ENCODE measurements around the gene TCTN1. TPM values are rescaled to one million over a fixed set of nuclear protein-coding genes. Genes with fewer than 3 reads are reported as not detected.

The TCTN1 gene
- total RNA-seq, 6 experiments from 2014 or later, result 9.6 to 17.0 (median 10.8) TPM

GRCh38 chr12:110686294-110686903 is 72.5 kb downstream of the TCTN1 start:
- Histone ChIP-seq H3K4me3 (no peak overlapping the region), H3K27me3 (no peaks in the 10 kb centered on the region), H3K36me3 (no peaks in the 10 kb centered on the region), H3K27ac (no peak overlapping the region), H3K9me3 (no peaks in the 10 kb centered on the region), H3K4me1 (peaks cover 0 to 8% (median 0%) of the 10 kb centered on the region in 4 donors)
- DNase-seq (no peak), ATAC-seq (no peak)
- TF ChIP-seq POLR2A (IDR thresholded peaks at IDR 0.05) (no peak), CTCF (IDR thresholded peaks at IDR 0.05) (no peak)
- WGBS (ENCODE audit: insufficient coverage, low coverage, low lambda C conversion rate, missing lambda C conversion rate), result 83% methylated on average over 3 of the region's 3 CpGs
- intact Hi-C loops (cut with DNase I), result no loop called here

GRCh38 chr12:110687396-110688169 is 73.7 kb downstream of the TCTN1 start:
- TF ChIP-seq POLR2A (IDR thresholded peaks at IDR 0.05) (no peak), CTCF (IDR thresholded peaks at IDR 0.05) (no peak)
- no peak for ATAC-seq
- H3K4me3 ChIP-seq, result no peak overlapping the region
- no peaks in the 10 kb centered on the region for H3K9me3 ChIP-seq
- H3K27me3 ChIP-seq, result no peaks in the 10 kb centered on the region
- peaks cover 0 to 8% (median 0%) of the 10 kb centered on the region in 4 donors for H3K4me1 ChIP-seq
- intact Hi-C loops (cut with DNase I), result no loop called here
- H3K36me3 ChIP-seq, result no peaks in the 10 kb centered on the region
- 83% methylated on average over 14 of the region's 15 CpGs for WGBS (ENCODE audit: insufficient coverage, low coverage, low lambda C conversion rate, missing lambda C conversion rate)
- no peak for DNase-seq
- no peak overlapping the region for H3K27ac ChIP-seq

- intact Hi-C loops (cut with DNase I), result no loop called here
- TF ChIP-seq POLR2A (IDR thresholded peaks at IDR 0.05), result no peak
- no peak for TF ChIP-seq CTCF (IDR thresholded peaks at IDR 0.05)
- H3K36me3 ChIP-seq, result no peaks in the 10 kb centered on the region
- no peaks in the 10 kb centered on the region for H3K27me3 ChIP-seq
- H3K4me3 ChIP-seq, result peak within 1 kb of the TSS; percentile 53 to 55 (median 54)
- H3K4me1 ChIP-seq, result peaks cover 0 to 8% (median 0%) of the 10 kb centered on the region in 4 donors
- 41% methylated on average over 2 of the region's 64 CpGs for WGBS (ENCODE audit: insufficient coverage, low coverage, low lambda C conversion rate, missing lambda C conversion rate)
- peak within 1 kb of the TSS; percentile 33 to 65 (median 44) for H3K27ac ChIP-seq
- H3K9me3 ChIP-seq, result no peaks in the 10 kb centered on the region
- DNase-seq (peak; percentile 56 to 65 (median 63)), ATAC-seq (peak; percentile 71 to 83 (median 80))
These were observed 74.7 kb downstream of the TCTN1 start, which contains the start of gene HVCN1 for GRCh38 chr12:110688446-110689280. TSS of gene HVCN1 (minus strand) at chr12:110689115. CDS start at chr12:110683245, 5,870 bp downstream.

- Histone ChIP-seq H3K4me3 (peak overlapping the region; percentile 53 to 55 (median 54)), H3K36me3 (no peaks in the 10 kb centered on the region), H3K9me3 (no peaks in the 10 kb centered on the region), H3K4me1 (peaks cover 0 to 8% (median 0%) of the 10 kb centered on the region in 4 donors), H3K27me3 (no peaks in the 10 kb centered on the region), H3K27ac (peak overlapping the region; percentile 33 to 65 (median 44))
- intact Hi-C loops (cut with DNase I), result no loop called here
- peak; percentile 53 to 63 (median 62) for DNase-seq
- WGBS (ENCODE audit: insufficient coverage, low coverage, low lambda C conversion rate, missing lambda C conversion rate), result 29% methylated on average over 5 of the region's 38 CpGs
- ATAC-seq, result peak; percentile 58 to 59 (median 58)
- TF ChIP-seq CTCF (IDR thresholded peaks at IDR 0.05) (no peak), POLR2A (IDR thresholded peaks at IDR 0.05) (no peak)
These were observed 75.6 kb downstream of the TCTN1 start for GRCh38 chr12:110689281-110690126.

Measured in right lobe of liver (tissue), 6 donors.